T-helper 2 cell treated with Interferon-gamma antibody and Interleukin-4, amounts not matched to agents 5 μg/mL and 100 μg/mL, for 36 hours (primary cell): ENCODE data around the gene ZFX.

ENCODE experiments used
- DNase-seq: peaks from one replicate; pipeline ENCODE4 v3.0.0; 2021; ENCODE audit warnings: low spot score
- H3K27ac Mint-ChIP-seq: one replicate; pipeline ENCODE4 v1.8.0; 2021; ENCODE audit warnings: mild to moderate bottlenecking, mixed read lengths
- H3K27me3 Mint-ChIP-seq: one replicate; pipeline ENCODE4 v1.8.0; 2021; ENCODE audit warnings: low read depth, mixed read lengths
- H3K36me3 Mint-ChIP-seq: one replicate; pipeline ENCODE4 v1.8.0; 2021; ENCODE audit warnings: low read depth, mixed read lengths
- H3K4me1 Mint-ChIP-seq: one replicate; pipeline ENCODE4 v1.8.0; 2021; ENCODE audit warnings: low read depth, mixed read lengths
- H3K4me3 Mint-ChIP-seq: one replicate; pipeline ENCODE4 v1.8.0; 2022; ENCODE audit warnings: mild to moderate bottlenecking, moderate library complexity, mixed read lengths
- H3K9me3 Mint-ChIP-seq: one replicate; pipeline ENCODE4 v1.8.0; 2021; ENCODE audit warnings: mixed read lengths

ZFX gene

DNA sequence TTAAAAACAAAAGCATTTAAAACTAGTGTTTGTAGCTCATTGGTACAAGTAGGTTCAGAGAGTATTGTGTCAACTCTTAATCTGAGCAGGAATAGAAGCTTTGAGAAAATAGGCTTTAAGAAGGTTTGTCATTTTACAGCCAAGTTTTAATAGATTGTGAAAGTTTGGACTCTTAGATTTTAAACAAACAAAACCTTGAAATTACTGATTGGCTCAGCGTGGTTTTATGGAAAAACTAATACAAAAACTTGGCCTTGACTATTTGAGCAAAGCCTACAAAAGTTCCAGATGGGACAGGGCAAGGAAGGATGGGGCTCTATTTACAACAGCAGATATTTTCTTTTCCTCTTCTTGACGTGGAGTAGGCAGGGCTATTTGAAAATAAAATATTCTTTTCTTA lies 16.5 kb downstream of the ZFX start:
- H3K27ac Mint-ChIP-seq: no peak overlapping the region
- H3K36me3 Mint-ChIP-seq: peaks cover 24% of the 10 kb centered on the region
- peaks cover 40% of the 10 kb centered on the region for H3K4me1 Mint-ChIP-seq

GRCh38 chrX:24167719-24168472 lies 18.4 kb downstream of the ZFX start:
- Mint-ChIP-seq H3K27me3 (no peaks in the 10 kb centered on the region), H3K36me3 (peaks cover 24% of the 10 kb centered on the region), H3K4me1 (peaks cover 46% of the 10 kb centered on the region), H3K9me3 (no peaks in the 10 kb centered on the region), H3K27ac (peak overlapping the region; percentile 60), H3K4me3 (peak overlapping the region; percentile 30)
- DNase-seq: no peak

More for the DNA sequence above, 16.5 kb downstream of the ZFX start:
- no peak overlapping the region for H3K4me3 Mint-ChIP-seq
- H3K27me3 Mint-ChIP-seq: no peaks in the 10 kb centered on the region
- no peaks in the 10 kb centered on the region for H3K9me3 Mint-ChIP-seq
- no peak for DNase-seq

DNA sequence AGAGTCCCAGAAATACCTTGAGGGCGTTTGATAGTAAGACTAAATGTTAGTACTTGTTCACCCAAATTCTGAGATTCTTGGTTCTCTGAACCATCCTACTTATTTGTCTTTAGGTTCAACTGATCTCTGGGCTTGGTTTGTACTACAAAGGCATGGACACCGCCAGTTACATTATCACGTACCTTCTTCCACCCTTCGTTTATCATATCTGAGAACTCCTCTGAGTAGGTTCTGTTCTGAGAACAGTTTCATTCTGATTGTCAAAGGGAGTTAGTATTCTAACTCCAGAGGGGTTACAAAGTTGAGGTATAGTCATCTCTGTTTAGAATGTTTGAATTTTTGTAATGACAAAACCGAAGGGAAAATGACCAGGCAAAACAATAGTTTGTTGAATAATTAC lies 19.3 kb downstream of the ZFX start:
- Mint-ChIP-seq H3K27ac (peak overlapping the region; percentile 61), H3K9me3 (no peaks in the 10 kb centered on the region), H3K36me3 (peaks cover 28% of the 10 kb centered on the region), H3K4me1 (peaks cover 46% of the 10 kb centered on the region), H3K4me3 (peak overlapping the region; percentile 40), H3K27me3 (no peaks in the 10 kb centered on the region)
- peak; percentile 11 for DNase-seq

DNA sequence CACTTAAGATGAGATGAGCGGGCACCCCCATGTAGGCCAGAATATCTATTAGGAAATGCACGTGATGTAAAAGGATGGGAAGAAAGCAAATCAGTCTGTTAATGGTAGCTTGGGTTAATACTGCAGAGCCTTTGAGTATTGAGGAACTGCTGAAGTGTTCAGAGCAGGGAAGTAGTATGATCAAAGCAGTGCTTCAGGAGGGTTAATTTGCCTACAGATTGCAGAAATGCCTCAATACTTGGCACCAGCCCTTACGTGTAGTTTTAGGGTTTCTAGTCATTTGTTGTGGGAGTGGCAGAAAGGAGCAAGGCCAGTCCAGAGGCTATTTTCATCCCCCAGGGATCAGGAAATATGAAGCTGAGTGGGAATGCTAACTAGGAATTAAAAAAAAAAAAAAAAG lies 19.7 kb downstream of the ZFX start:
- DNase-seq: no peak
- peaks cover 45% of the 10 kb centered on the region for H3K4me1 Mint-ChIP-seq
- no peaks in the 10 kb centered on the region for H3K9me3 Mint-ChIP-seq
- peak overlapping the region; percentile 61 for H3K27ac Mint-ChIP-seq
- peaks cover 27% of the 10 kb centered on the region for H3K36me3 Mint-ChIP-seq
- no peaks in the 10 kb centered on the region for H3K27me3 Mint-ChIP-seq
- H3K4me3 Mint-ChIP-seq: peak overlapping the region; percentile 40

GRCh38 chrX:24173115-24173847 lies 23.8 kb downstream of the ZFX start:
- peaks cover 22% of the 10 kb centered on the region for H3K4me1 Mint-ChIP-seq
- H3K27me3 Mint-ChIP-seq: no peaks in the 10 kb centered on the region
- no peak for DNase-seq
- H3K9me3 Mint-ChIP-seq: no peaks in the 10 kb centered on the region
- no peak overlapping the region for H3K4me3 Mint-ChIP-seq
- H3K27ac Mint-ChIP-seq: no peak overlapping the region
- H3K36me3 Mint-ChIP-seq: peaks cover 35% of the 10 kb centered on the region

DNA sequence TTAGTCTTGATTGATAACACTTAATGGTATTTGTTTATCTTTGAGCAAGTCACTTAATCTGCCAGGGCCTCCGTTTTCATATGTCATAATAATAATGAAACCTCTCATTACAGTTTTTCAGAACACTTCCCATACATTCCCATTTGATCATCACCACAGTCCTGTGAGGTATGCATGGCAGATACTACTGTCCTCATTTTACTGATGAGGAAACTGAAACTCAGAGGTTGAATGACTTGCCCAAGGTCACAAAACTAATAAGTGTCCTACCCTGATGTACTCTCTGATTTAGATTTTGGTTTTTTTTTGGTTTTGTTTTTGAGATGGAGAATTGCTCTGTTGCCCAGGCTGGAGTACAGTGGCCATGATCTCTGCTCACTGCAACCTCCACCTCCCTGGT lies 25.7 kb downstream of the ZFX start:
- H3K27me3 Mint-ChIP-seq: no peaks in the 10 kb centered on the region
- no peak overlapping the region for H3K27ac Mint-ChIP-seq
- no peaks in the 10 kb centered on the region for H3K9me3 Mint-ChIP-seq
- H3K36me3 Mint-ChIP-seq: peaks cover 28% of the 10 kb centered on the region
- H3K4me1 Mint-ChIP-seq: peaks cover 9% of the 10 kb centered on the region
- no peak for DNase-seq
- no peak overlapping the region for H3K4me3 Mint-ChIP-seq

DNA sequence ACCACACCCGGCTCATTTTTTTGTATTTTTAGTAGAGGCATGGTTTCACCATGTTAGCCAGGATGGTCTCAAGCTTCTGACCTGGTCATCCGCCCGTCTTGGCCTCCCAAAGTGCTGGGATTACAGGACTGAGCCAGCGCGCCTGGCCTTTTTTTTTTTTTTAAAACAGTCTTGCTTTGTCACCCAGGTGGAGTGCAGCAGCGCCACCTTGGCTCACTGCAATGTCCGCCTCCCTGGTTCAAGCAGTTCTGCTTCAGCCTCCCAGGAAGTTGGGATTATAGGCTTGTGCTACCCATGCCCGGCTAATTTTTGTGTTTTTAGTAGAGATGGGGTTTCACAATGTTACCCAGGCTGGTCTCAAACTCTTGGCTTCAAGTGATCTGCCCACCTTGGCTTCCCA lies 28.9 kb downstream of the ZFX start:
- H3K36me3 Mint-ChIP-seq: peaks cover 19% of the 10 kb centered on the region
- no peak overlapping the region for H3K4me3 Mint-ChIP-seq
- H3K27ac Mint-ChIP-seq: no peak overlapping the region

DNA sequence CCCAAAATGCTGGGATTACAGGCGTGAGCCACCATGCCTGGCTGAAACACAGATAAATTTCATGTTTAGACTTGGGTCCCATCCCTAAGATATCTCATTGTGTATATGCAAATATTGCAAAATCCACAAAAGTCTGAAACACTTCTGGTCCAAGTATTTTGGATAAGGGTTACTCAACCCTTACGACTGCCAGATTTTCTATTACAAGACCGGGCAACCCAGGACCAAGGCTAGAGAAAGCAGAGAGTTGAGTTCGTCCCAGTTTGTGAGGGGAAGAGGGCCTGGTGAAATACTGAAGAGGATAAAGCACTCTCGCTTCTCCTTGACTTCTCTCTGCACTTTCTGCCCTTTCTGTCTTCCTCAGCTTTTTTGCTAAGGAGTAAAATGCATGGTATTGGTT lies 34.5 kb downstream of the ZFX start:
- H3K4me3 Mint-ChIP-seq: no peak overlapping the region
- H3K27me3 Mint-ChIP-seq: no peaks in the 10 kb centered on the region
- H3K36me3 Mint-ChIP-seq: peaks cover 11% of the 10 kb centered on the region
- no peak for DNase-seq
- no peak overlapping the region for H3K27ac Mint-ChIP-seq
- H3K9me3 Mint-ChIP-seq: no peaks in the 10 kb centered on the region
- peaks cover 6% of the 10 kb centered on the region for H3K4me1 Mint-ChIP-seq

More for the DNA sequence above, 28.9 kb downstream of the ZFX start:
- H3K27me3 Mint-ChIP-seq: no peaks in the 10 kb centered on the region
- DNase-seq: no peak
- H3K4me1 Mint-ChIP-seq: peaks cover 2% of the 10 kb centered on the region
- no peaks in the 10 kb centered on the region for H3K9me3 Mint-ChIP-seq

DNA sequence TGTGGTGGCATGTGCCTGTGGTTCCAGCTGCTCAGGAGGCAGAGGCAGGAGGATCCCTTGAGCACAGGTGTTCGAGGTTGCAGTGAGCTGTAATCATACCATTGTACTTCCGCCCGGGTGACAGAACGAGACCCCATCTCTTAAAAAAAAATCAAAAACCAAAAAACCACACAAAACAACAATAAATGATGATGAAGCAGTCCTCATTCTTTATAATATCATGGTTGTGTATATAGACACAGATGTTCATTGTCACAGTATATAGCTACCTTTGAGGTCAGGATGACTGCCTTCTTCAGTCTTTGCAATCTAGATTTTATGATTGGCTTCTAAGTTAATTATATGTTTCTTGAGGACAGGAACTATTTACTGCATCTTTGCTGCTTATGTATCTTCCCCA lies 37.0 kb downstream of the ZFX start:
- no peak overlapping the region for H3K27ac Mint-ChIP-seq
- peaks cover 9% of the 10 kb centered on the region for H3K4me1 Mint-ChIP-seq
- DNase-seq: no peak
- no peaks in the 10 kb centered on the region for H3K27me3 Mint-ChIP-seq
- no peaks in the 10 kb centered on the region for H3K9me3 Mint-ChIP-seq
- H3K36me3 Mint-ChIP-seq: peaks cover 14% of the 10 kb centered on the region
- H3K4me3 Mint-ChIP-seq: no peak overlapping the region

DNA sequence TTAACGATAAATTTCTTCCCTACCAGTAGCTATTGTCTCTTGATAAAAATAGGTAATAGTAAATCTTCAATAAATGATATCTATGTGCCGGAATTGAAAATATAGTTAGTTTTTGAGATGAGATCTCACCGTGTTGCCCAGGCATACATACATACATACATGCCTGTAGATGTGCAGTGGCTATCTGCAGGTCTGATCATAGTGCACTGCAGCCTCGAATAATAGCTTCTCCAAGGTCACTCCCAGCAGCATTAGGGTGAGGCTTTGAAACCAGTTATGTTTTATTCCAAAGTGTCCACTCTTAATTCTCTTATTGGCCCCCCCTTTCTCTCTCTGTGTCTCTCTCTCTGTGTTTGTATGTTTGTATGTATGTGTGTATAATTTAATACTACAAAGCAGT lies 37.5 kb downstream of the ZFX start:
- H3K4me1 Mint-ChIP-seq: peaks cover 9% of the 10 kb centered on the region
- H3K27me3 Mint-ChIP-seq: no peaks in the 10 kb centered on the region
- no peaks in the 10 kb centered on the region for H3K9me3 Mint-ChIP-seq
- no peak for DNase-seq
- H3K36me3 Mint-ChIP-seq: peaks cover 14% of the 10 kb centered on the region
- no peak overlapping the region for H3K27ac Mint-ChIP-seq
- H3K4me3 Mint-ChIP-seq: no peak overlapping the region

- peaks cover 20% of the 10 kb centered on the region for H3K36me3 Mint-ChIP-seq
- H3K27ac Mint-ChIP-seq: no peak overlapping the region
- no peak for DNase-seq
- H3K4me3 Mint-ChIP-seq: no peak overlapping the region
- no peaks in the 10 kb centered on the region for H3K27me3 Mint-ChIP-seq
- peaks cover 13% of the 10 kb centered on the region for H3K4me1 Mint-ChIP-seq
- no peaks in the 10 kb centered on the region for H3K9me3 Mint-ChIP-seq
These were observed 40.0 kb downstream of the ZFX start for GRCh38 chrX:24189490-24189889.

GRCh38 chrX:24190500-24191156 lies 41.1 kb downstream of the ZFX start:
- Mint-ChIP-seq H3K4me1 (peaks cover 13% of the 10 kb centered on the region), H3K9me3 (no peaks in the 10 kb centered on the region), H3K36me3 (peaks cover 21% of the 10 kb centered on the region), H3K4me3 (no peak overlapping the region), H3K27ac (no peak overlapping the region), H3K27me3 (no peaks in the 10 kb centered on the region)
- no peak for DNase-seq

- H3K4me3 Mint-ChIP-seq: no peak overlapping the region
- H3K36me3 Mint-ChIP-seq: peaks cover 23% of the 10 kb centered on the region
- DNase-seq: no peak
- no peaks in the 10 kb centered on the region for H3K27me3 Mint-ChIP-seq
- H3K4me1 Mint-ChIP-seq: peaks cover 18% of the 10 kb centered on the region
- no peaks in the 10 kb centered on the region for H3K9me3 Mint-ChIP-seq
- H3K27ac Mint-ChIP-seq: no peak overlapping the region
These were observed 47.0 kb downstream of the ZFX start for GRCh38 chrX:24196509-24196908.

DNA sequence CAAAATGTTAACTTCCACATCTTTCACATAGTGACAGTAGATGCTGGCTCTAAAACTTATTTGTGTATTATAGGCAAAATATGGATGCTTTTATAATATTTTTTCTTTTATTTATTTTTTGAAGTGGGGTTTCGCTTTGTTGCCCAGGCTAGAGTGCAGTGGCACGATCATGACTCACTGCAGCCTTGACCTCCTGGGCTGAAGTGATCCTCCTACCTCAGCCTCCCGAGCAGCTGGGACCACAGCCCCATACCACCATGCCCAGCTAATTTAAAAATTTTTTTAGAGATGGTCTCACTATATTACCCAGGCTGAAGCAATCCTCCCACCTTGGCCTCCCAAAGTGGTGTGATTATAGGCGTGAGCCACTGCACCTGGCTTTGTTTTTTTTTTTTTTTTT lies 48.6 kb downstream of the ZFX start:
- H3K4me3 Mint-ChIP-seq: no peak overlapping the region
- H3K27me3 Mint-ChIP-seq: no peaks in the 10 kb centered on the region
- H3K27ac Mint-ChIP-seq: no peak overlapping the region
- DNase-seq: no peak
- peaks cover 20% of the 10 kb centered on the region for H3K36me3 Mint-ChIP-seq
- H3K4me1 Mint-ChIP-seq: peaks cover 20% of the 10 kb centered on the region
- H3K9me3 Mint-ChIP-seq: no peaks in the 10 kb centered on the region
